BJ (cell line): ENCODE measurements around the gene TCEAL8. TPM values are rescaled to one million over a fixed set of nuclear protein-coding genes. Genes with fewer than 3 reads are reported as not detected.

Experiments
- CTCF ChIA-PET: fragments of 350-600 bp; formaldehyde crosslinking; extraction: SDS; loops from one replicate; lab custom pipeline; 2021; ENCODE audit warnings: antibody characterized with exemption, inconsistent platforms; lab: Yijun Ruan, JAX
- POLR2A ChIA-PET: fragments of 300-600 bp; sonication (Branson Sonifier 250); formaldehyde crosslinking; extraction: SDS; loops from one replicate; lab custom pipeline; 2021; ENCODE audit warnings: antibody characterized with exemption; lab: Charles Lee
- DNase-seq: peaks from one replicate; pipeline ENCODE4 v3.0.0-alpha.2; 2011; ENCODE audit warnings: low read depth
- H3K27me3 ChIP-seq: 2 replicates; pipeline ENCODE4 v1.6.0; 2011; ENCODE audit warnings: low read length; ENCODE audit not compliant: control insufficient read depth, insufficient read depth
- H3K36me3 ChIP-seq: 2 replicates; pipeline ENCODE4 v1.5.1; 2011; ENCODE audit warnings: low read length; ENCODE audit not compliant: control insufficient read depth, insufficient read depth
- H3K4me3 ChIP-seq: 2 replicates; pipeline ENCODE4 v1.5.1; 2011; ENCODE audit warnings: low read depth, mild to moderate bottlenecking, control low read depth, low read length
- polyA minus RNA-seq: library from RNA; depleted of rRNA, polyadenylated mRNA; stranded (reverse); fragments of >200 nt; gene quantifications from 2 replicates; pipeline ENCODE4 v1.2.3, GENCODE V29; 2011; rRNA and poly(A)+ RNA removed
- polyA plus RNA-seq: library from polyadenylated mRNA; depleted of rRNA; stranded (reverse); fragments of >200 nt; gene quantifications from 2 replicates; pipeline ENCODE4 v1.2.3, GENCODE V29; 2011; rRNA removed
- TF ChIP-seq, protein P1 (sequence below): IDR thresholded peaks from 2 replicates; pipeline ENCODE4 v1.5.1; 2011; ENCODE audit warnings: low read depth, mild to moderate bottlenecking, control low read depth, inconsistent platforms, low read length, moderate library complexity; ENCODE audit not compliant: insufficient read depth

TCEAL8 gene, protein sequence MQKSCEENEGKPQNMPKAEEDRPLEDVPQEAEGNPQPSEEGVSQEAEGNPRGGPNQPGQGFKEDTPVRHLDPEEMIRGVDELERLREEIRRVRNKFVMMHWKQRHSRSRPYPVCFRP
- polyA plus RNA-seq (26.7 and 76.1 TPM in 2 replicates), polyA minus RNA-seq (5.9 and 7.3 TPM in 2 replicates)

- DNase-seq, result peak; percentile 17
- Histone ChIP-seq H3K27me3 (no peaks in the 10 kb centered on the region), H3K36me3 (peaks cover 2% of the 10 kb centered on the region; the same call in 1 of the 2 replicates), H3K4me3 (peak within 1 kb of the TSS; percentile 70)
- POLR2A ChIA-PET, result no interaction called here
- CTCF ChIA-PET, result interaction anchor here (1.0 kb wide), 1 partner anchor 45 kb away, joined by 3 read pairs; no protein-coding TSS in a partner anchor
- TF ChIP-seq, protein P1, sequence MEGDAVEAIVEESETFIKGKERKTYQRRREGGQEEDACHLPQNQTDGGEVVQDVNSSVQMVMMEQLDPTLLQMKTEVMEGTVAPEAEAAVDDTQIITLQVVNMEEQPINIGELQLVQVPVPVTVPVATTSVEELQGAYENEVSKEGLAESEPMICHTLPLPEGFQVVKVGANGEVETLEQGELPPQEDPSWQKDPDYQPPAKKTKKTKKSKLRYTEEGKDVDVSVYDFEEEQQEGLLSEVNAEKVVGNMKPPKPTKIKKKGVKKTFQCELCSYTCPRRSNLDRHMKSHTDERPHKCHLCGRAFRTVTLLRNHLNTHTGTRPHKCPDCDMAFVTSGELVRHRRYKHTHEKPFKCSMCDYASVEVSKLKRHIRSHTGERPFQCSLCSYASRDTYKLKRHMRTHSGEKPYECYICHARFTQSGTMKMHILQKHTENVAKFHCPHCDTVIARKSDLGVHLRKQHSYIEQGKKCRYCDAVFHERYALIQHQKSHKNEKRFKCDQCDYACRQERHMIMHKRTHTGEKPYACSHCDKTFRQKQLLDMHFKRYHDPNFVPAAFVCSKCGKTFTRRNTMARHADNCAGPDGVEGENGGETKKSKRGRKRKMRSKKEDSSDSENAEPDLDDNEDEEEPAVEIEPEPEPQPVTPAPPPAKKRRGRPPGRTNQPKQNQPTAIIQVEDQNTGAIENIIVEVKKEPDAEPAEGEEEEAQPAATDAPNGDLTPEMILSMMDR, result no peak
These were observed at the start of gene TCEAL8 for GRCh38 chrX:103254921-103255493. Gene TCEAL8, minus strand, starts transcription at chrX:103255155. Its CDS starts 1,176 bp downstream, at chrX:103253979.

GRCh38 chrX:103304705-103305104 is 49.8 kb upstream of the TCEAL8 start:
- DNase-seq, result no peak
- TF ChIP-seq, protein P1, result no peak
- ChIA-PET CTCF (no interaction called here), POLR2A (no interaction called here)
- Histone ChIP-seq H3K36me3 (no peaks in the 10 kb centered on the region), H3K27me3 (peaks cover 2% of the 10 kb centered on the region; the same call in 1 of the 2 replicates), H3K4me3 (no peak overlapping the region)

GRCh38 chrX:103293118-103293517 is 38.2 kb upstream of the TCEAL8 start:
- ChIA-PET CTCF (no interaction called here), POLR2A (no interaction called here)
- Histone ChIP-seq H3K36me3 (no peaks in the 10 kb centered on the region), H3K4me3 (no peak overlapping the region), H3K27me3 (no peaks in the 10 kb centered on the region)
- TF ChIP-seq, protein P1, result no peak
- DNase-seq, result no peak

DNA sequence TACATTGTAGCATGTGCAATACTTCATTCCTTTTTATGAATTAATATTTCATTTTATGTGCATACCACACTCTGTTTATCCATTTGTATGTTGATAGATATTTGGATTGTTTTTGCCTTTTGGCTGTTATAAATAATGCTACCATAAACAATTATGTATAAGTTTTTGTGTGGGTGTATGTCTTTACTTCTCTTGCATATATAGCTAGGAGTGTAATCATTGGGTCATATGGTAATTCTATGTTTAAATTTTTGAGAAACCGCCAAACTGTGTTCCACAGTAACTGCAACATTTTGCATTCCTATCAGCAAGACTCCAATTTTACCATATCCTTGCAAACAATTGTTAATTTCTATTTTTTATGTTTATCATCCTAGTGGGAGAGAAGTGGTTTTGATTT is 24.7 kb upstream of the TCEAL8 start:
- ChIA-PET POLR2A (no interaction called here), CTCF (no interaction called here)

GRCh38 chrX:103276581-103277002 is 21.6 kb upstream of the TCEAL8 start, which contains the start of gene TCEAL5:
Gene TCEAL5, minus strand, starts transcription at chrX:103276750. Its CDS starts 2,187 bp downstream, at chrX:103274563.
- Histone ChIP-seq H3K27me3 (peaks cover 16% of the 10 kb centered on the region), H3K4me3 (no peak within 1 kb of the TSS), H3K36me3 (no peaks in the 10 kb centered on the region)
- POLR2A ChIA-PET, result no interaction called here
- DNase-seq, result no peak
- CTCF ChIA-PET, result no interaction called here
- TF ChIP-seq, protein P1, result no peak

More for the DNA sequence above, 24.7 kb upstream of the TCEAL8 start:
- TF ChIP-seq, protein P1, result no peak
- no peak for DNase-seq
- H3K36me3 ChIP-seq, result no peaks in the 10 kb centered on the region
- peaks cover 12% of the 10 kb centered on the region for H3K27me3 ChIP-seq
- H3K4me3 ChIP-seq, result no peak overlapping the region
